Mucosa of descending colon (tissue), 3 donors: ENCODE results near the gene PXK. TPM values are rescaled to one million over a fixed set of nuclear protein-coding genes. Genes with fewer than 3 reads are reported as not detected.

ENCODE experiments used
- ATAC-seq: fragments of 200-7000 bp; cut with Tn5 transposase; one replicate; pipeline ENCODE4 v1.9.1; 2020; ENCODE audit warnings: mild to moderate bottlenecking, moderate library complexity
- DNase-seq, 3 donors: peaks; one replicate each; pipeline ENCODE4 v3.0.0-alpha.2; 2020
- H3K36me3 ChIP-seq: fragments of 200-600 bp; one replicate; pipeline ENCODE4 v1.8.0; 2021; ENCODE audit warnings: low read depth, mild to moderate bottlenecking
- H3K4me1 ChIP-seq: fragments of 200-600 bp; one replicate; pipeline ENCODE4 v1.8.0; 2021; ENCODE audit warnings: low read depth, mild to moderate bottlenecking
- H3K4me3 ChIP-seq: fragments of 200-600 bp; one replicate; pipeline ENCODE4 v1.8.0; 2021; ENCODE audit warnings: mild to moderate bottlenecking
- H3K9me3 ChIP-seq: fragments of 200-600 bp; one replicate; pipeline ENCODE4 v1.8.0; 2021; ENCODE audit warnings: mild to moderate bottlenecking
- CTCF ChIP-seq: fragments of 200-600 bp; IDR thresholded peaks from one replicate; pipeline ENCODE4 v1.8.0; 2022; ENCODE audit warnings: antibody characterized with exemption, mild to moderate bottlenecking
- intact Hi-C, 2 donors: fragments of 100-400 bp; cut with DNase I in 1 of 2; cut with micrococcal nuclease in 1 of 2; formaldehyde crosslinking; loops; one replicate each; pipeline versions ENCODE4 v1.11.0 to v1.11.1; 2022; cut with DNase I, micrococcal nuclease
- total RNA-seq, 3 donors: library from RNA; stranded (reverse); fragmentation: NEBNext Ultra II Directional in 2 of 3; extraction: Animal tissue kit (Norgen Biotek cat#: 25700) in 2 of 3; gene quantifications; one replicate each; pipeline versions ENCODE4 v1.2.1 to v1.2.4, GENCODE V29; 2021 to 2023
- donor health status: DM: no; HTN: no; CAD: no; lungs with moderate emphysema.
- donor health status: DM: no; HTN: no; CAD: no.
- donor health status: DM: no; HTN: yes; CAD: no.

Gene PXK
- total RNA-seq, 3 donors from 2014 or later, result 14.5 to 33.4 (median 19.5) TPM

DNA sequence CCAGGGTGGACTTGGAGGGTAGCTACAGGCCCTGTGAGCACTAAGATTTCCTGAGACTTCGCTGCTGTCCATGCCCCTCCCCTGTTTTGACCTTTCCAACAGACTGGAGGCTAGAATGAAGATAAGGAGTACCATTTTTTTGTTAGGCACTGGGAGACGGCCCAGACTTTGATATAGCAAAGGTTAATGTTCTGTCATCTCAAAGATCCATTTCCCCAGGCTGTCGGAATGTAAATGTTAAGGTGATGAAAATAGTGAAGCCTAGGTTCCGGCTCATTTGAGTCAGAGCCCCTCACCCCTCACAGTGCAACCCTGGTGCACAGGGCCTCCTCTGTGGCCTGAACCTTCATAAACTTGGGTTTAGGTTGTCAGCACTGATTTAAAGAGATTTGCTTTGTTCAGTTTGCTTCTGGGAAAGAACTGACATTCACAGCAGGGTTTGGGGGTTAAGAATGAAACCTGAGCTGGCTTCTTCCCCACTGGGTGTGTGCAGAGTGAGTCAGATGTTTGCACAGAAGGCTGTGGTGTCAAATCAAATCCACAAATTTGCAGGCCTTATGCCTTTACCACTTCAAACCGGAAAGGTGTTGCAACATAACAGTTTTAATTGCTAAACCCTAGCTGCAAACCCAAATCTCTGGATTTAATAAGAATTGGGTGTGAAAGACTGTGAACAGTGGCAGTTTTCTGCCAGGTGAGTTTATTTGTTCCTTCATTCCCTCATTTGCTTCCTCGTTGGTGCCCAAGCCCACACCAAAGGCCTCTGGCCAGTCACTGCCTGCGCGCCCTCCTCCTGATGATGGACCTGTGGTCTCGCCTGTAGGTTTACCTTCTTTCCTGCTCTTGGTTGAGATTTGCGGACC lies 138.6 kb downstream of the PXK start:
- H3K9me3 ChIP-seq, result no peaks in the 10 kb centered on the region
- no peaks in the 10 kb centered on the region for H3K36me3 ChIP-seq
- peak; percentile 96 for ATAC-seq
- H3K4me1 ChIP-seq, result peaks cover 17% of the 10 kb centered on the region
- intact Hi-C loops, result no loop called here
- DNase-seq, result peak in 2 of 3 donors; percentile 58 to 79
- no peak for TF ChIP-seq CTCF
- H3K4me3 ChIP-seq, result no peak overlapping the region

DNA sequence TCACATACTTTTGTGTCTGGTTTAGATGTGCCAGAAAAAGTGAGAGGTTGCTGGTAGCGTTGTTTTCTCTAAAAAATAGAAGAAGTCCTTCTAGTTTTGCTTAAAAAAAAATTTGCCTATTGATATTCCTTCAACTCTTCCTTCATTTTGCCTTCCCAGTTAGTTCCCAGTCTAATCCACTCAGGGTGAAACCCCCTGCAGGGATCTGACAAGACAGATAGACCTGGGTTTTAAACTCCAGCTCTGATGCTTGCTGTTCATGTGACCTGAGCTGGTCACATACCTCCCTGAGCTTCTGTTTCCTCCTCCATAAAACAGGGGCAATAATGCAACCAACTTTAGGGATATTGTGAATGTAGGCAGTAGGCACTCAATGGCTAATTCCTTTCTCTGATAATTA lies 140.6 kb downstream of the PXK start:
- Histone ChIP-seq H3K9me3 (no peaks in the 10 kb centered on the region), H3K4me3 (no peak overlapping the region), H3K4me1 (peaks cover 17% of the 10 kb centered on the region), H3K36me3 (no peaks in the 10 kb centered on the region)
- intact Hi-C loops, result no loop called here
- no peak for TF ChIP-seq CTCF
- DNase-seq (no peak), ATAC-seq (no peak)

DNA sequence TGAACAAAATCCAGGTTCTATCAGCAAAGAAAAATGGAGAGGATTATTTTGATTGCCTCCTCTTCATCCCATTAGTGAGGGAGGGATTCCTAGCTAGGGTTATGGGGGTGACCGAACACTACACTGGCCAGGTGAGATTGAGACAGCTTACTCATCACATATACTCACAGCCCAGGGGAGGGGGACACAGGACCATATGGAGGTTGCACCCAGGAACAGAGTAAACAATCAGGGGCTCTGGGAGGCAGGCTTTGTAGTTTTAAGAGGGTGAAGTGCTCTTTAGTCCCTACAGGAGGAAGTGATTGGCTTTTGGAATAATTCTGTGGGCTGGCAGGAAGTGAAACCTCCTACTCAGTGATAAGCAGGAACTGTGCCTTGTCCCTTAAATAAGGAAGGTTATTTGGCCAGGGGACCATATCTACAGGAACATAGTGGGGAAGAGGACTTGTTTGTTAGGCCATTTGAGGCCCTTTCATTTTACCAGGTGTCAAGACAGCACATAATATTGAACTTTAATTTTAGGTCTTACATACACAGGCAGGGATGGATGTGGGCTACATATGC lies 141.7 kb downstream of the PXK start:
- no peaks in the 10 kb centered on the region for H3K9me3 ChIP-seq
- intact Hi-C loops, result no loop called here
- no peaks in the 10 kb centered on the region for H3K36me3 ChIP-seq
- peaks cover 17% of the 10 kb centered on the region for H3K4me1 ChIP-seq
- no peak overlapping the region for H3K4me3 ChIP-seq
- DNase-seq (peak in 1 of 3 donors; percentile 23), ATAC-seq (peak; percentile 49)
- no peak for TF ChIP-seq CTCF

GRCh38 chr3:58474967-58475578 lies 142.4 kb downstream of the PXK start:
- Histone ChIP-seq H3K4me1 (peaks cover 17% of the 10 kb centered on the region), H3K9me3 (no peaks in the 10 kb centered on the region), H3K4me3 (no peak overlapping the region), H3K36me3 (no peaks in the 10 kb centered on the region)
- intact Hi-C loops, result no loop called here
- DNase-seq (no peak), ATAC-seq (no peak)
- no peak for TF ChIP-seq CTCF

Other genes with a start within 250 kb of the PXK start
- gene DNASE1L3, start 121.9 kb upstream of the PXK start, total RNA-seq, result 1 to 10 TPM; 3.3 to 9.6 (median 9.0) TPM
- 10 to 100 TPM; 25.7 to 38.4 (median 26.7) TPM for gene ABHD6, start 95.1 kb upstream of the PXK start, total RNA-seq
- gene RPP14, start 26.6 kb upstream of the PXK start, total RNA-seq, result 10 to 100 TPM; 18.9 to 24.7 (median 22.3) TPM
- 10 to 100 TPM in 2 of 3 donors, 1 to 10 TPM in 1; 9.7 to 13.7 (median 10.9) TPM for gene HTD2, start 26.4 kb upstream of the PXK start, total RNA-seq
- gene PDHB, start 100.9 kb downstream of the PXK start, total RNA-seq, result 10 to 100 TPM; 65.0 to 69.6 (median 66.6) TPM
- gene KCTD6, start 159.2 kb downstream of the PXK start, total RNA-seq, result 10 to 100 TPM in 1 of 3 donors, 1 to 10 TPM in 2; 6.5 to 11.4 (median 8.7) TPM
- gene ACOX2, start 204.3 kb downstream of the PXK start, total RNA-seq, result 10 to 100 TPM; 34.8 to 51.2 (median 48.9) TPM
- gene FAM107A, start 244.5 kb downstream of the PXK start, total RNA-seq, result 10 to 100 TPM in 2 of 3 donors, 1 to 10 TPM in 1; 2.2 to 24.1 (median 23.6) TPM